H1 (cell line): ENCODE measurements around the gene SSTR5. TPM values are rescaled to one million over a fixed set of nuclear protein-coding genes. Genes with fewer than 3 reads are reported as not detected.

ENCODE experiments used
- CTCF ChIA-PET: fragments of 300-600 bp; sonication (Branson Sonifier 250); formaldehyde crosslinking; loops from one replicate; lab custom pipeline; 2021; ENCODE audit not compliant: partially characterized antibody; lab: Charles Lee
- POLR2A ChIA-PET: fragments of 300-600 bp; sonication (Branson Sonifier 250); formaldehyde crosslinking; loops from one replicate; lab custom pipeline; 2021; ENCODE audit warnings: inconsistent platforms; ENCODE audit not compliant: partially characterized antibody; lab: Charles Lee
- DNase-seq, 2 experiments: peaks; one replicate each; pipeline versions ENCODE4 v3.0.0 to v3.0.0-alpha.2; 2010 to 2022; ENCODE audit warnings: low spot score in 2 of 2, low read depth in 1 of 2, mixed read lengths in 1 of 2
- FAIRE-seq: peaks from 2 replicates; lab custom pipeline; 2011; peaks lifted over from hg19 to GRCh38; lab: Jason Lieb, UNC
- H2AFZ ChIP-seq: 2 replicates; pipeline ENCODE4 v1.8.1; 2012; ENCODE audit warnings: low read length, inconsistent platforms
- H2AK5ac ChIP-seq: 2 replicates; pipeline ENCODE4 v1.6.1; 2013; ENCODE audit warnings: low read depth, low read length
- H2BK120ac ChIP-seq: replicated peaks from 2 replicates; pipeline ENCODE3; 2013; ENCODE audit warnings: low read depth, low read length, inconsistent platforms
- H2BK12ac ChIP-seq: 2 replicates; pipeline ENCODE4 v1.6.1; 2013; ENCODE audit warnings: low read depth, low read length
- H2BK15ac ChIP-seq: 2 replicates; pipeline ENCODE4 v1.6.1; 2013; ENCODE audit warnings: low read length
- H2BK20ac ChIP-seq: 2 replicates; pipeline ENCODE4 v1.6.1; 2013; ENCODE audit warnings: low read length
- H2BK5ac ChIP-seq: 2 replicates; pipeline ENCODE4 v1.6.1; 2013; ENCODE audit warnings: low read depth, low read length
- H3K14ac ChIP-seq: 2 replicates; pipeline ENCODE4 v1.6.1; 2013; ENCODE audit warnings: inconsistent platforms; ENCODE audit not compliant: insufficient read length
- H3K18ac ChIP-seq: 2 replicates; pipeline ENCODE4 v1.6.1; 2013; ENCODE audit warnings: low read length; ENCODE audit errors: extremely low read depth
- H3K23ac ChIP-seq: 2 replicates; pipeline ENCODE4 v1.6.1; 2013; ENCODE audit warnings: inconsistent platforms; ENCODE audit not compliant: insufficient read length
- H3K23me2 ChIP-seq: 2 replicates; pipeline ENCODE4 v1.6.1; 2013; ENCODE audit warnings: low read depth, low read length
- H3K27ac ChIP-seq: 2 replicates; pipeline ENCODE4 v1.6.1; 2011; ENCODE audit warnings: low read depth, low read length, inconsistent platforms
- H3K27me3 ChIP-seq, 4 experiments: replicated peaks in 1 of 4; 1 replicate in 1 of 4; 2 replicates in 3 of 4; pipeline versions ENCODE4 v1.6.1 to v1.8.1; 2011 to 2013; ENCODE audit warnings: low read length in 3 of 4, mild to moderate bottlenecking in 3 of 4, inconsistent platforms in 2 of 4, mixed read lengths in 2 of 4, moderate library complexity in 1 of 4; ENCODE audit not compliant: control insufficient read depth in 3 of 4, insufficient read depth in 3 of 4; ENCODE audit errors: extremely low read depth in 1 of 4
- H3K36me3 ChIP-seq, 4 experiments: 2 replicates each; pipeline versions ENCODE4 v1.6.1 to v1.8.1; 2011 to 2013; ENCODE audit warnings: mild to moderate bottlenecking in 4 of 4, low read length in 3 of 4, moderate library complexity in 2 of 4, control low read depth in 1 of 4, inconsistent platforms in 1 of 4; ENCODE audit not compliant: insufficient read depth in 4 of 4, control insufficient read depth in 2 of 4
- H3K4ac ChIP-seq: replicated peaks from 2 replicates; pipeline ENCODE3; 2013; ENCODE audit warnings: low read length, low read depth, mixed read lengths, inconsistent platforms; ENCODE audit not compliant: insufficient read length
- H3K4me1 ChIP-seq, 4 experiments: replicated peaks in 1 of 4; 1 replicate in 1 of 4; 2 replicates in 3 of 4; pipeline versions ENCODE4 v1.6.1 to v1.8.1; 2011 to 2013; ENCODE audit warnings: low read length in 3 of 4, inconsistent platforms in 2 of 4, mixed read lengths in 1 of 4; ENCODE audit not compliant: insufficient read depth in 4 of 4, control insufficient read depth in 3 of 4
- H3K4me2 ChIP-seq, 2 experiments: 2 replicates each; pipeline versions ENCODE4 v1.6.1 to v1.8.1; 2011 to 2013; ENCODE audit warnings: low read depth in 2 of 2, low read length in 2 of 2, control low read depth in 1 of 2, inconsistent platforms in 1 of 2, mild to moderate bottlenecking in 1 of 2; ENCODE audit not compliant: insufficient read depth in 1 of 2
- H3K4me3 ChIP-seq, 4 experiments: fragments of 200-600, 300-600 bp in 1 of 4; sonication (generic), shearing (Covaris generic), sonication (Bioruptor Twin) in 1 of 4; 2 replicates each; pipeline versions ENCODE4 v1.5.1 to v1.8.1; 2011 to 2016; ENCODE audit warnings: low read length in 4 of 4, low read depth in 3 of 4, control low read depth in 2 of 4, inconsistent platforms in 2 of 4, mild to moderate bottlenecking in 2 of 4, mixed read lengths in 1 of 4, moderate library complexity in 1 of 4; ENCODE audit not compliant: insufficient read depth in 2 of 4; ENCODE audit errors: extremely low read depth in 1 of 4
- H3K56ac ChIP-seq: replicated peaks from 2 replicates; pipeline ENCODE3; 2013; ENCODE audit warnings: low read depth, mild to moderate bottlenecking, mixed read lengths, low read length, inconsistent platforms; ENCODE audit not compliant: insufficient read length
- H3K79me1 ChIP-seq: 2 replicates; pipeline ENCODE4 v1.6.1; 2013; ENCODE audit warnings: low read depth, low read length, control low read depth
- H3K79me2 ChIP-seq, 2 experiments: 2 replicates each; pipeline versions ENCODE4 v1.6.1 to v1.8.1; 2012 to 2013; ENCODE audit warnings: low read length in 2 of 2, mild to moderate bottlenecking in 2 of 2, inconsistent platforms in 1 of 2; ENCODE audit not compliant: insufficient read depth in 2 of 2, control insufficient read depth in 1 of 2
- H3K9ac ChIP-seq, 4 experiments: replicated peaks in 1 of 4; 1 replicate in 1 of 4; 2 replicates in 3 of 4; pipeline versions ENCODE4 v1.6.1 to v1.8.1; 2011 to 2013; ENCODE audit warnings: low read depth in 3 of 4, low read length in 3 of 4, control low read depth in 2 of 4, mild to moderate bottlenecking in 2 of 4, moderate library complexity in 2 of 4, inconsistent platforms in 1 of 4; ENCODE audit errors: extremely low read depth in 1 of 4
- H3K9me3 ChIP-seq, 2 experiments: 2 replicates each; pipeline versions ENCODE4 v1.6.1 to v1.8.1; 2012 to 2013; ENCODE audit warnings: mild to moderate bottlenecking in 2 of 2, moderate library complexity in 2 of 2, control low read depth in 1 of 2, inconsistent platforms in 1 of 2, low read depth in 1 of 2, low read length in 1 of 2, mixed read lengths in 1 of 2; ENCODE audit not compliant: insufficient read depth in 2 of 2
- H4K20me1 ChIP-seq, 2 experiments: replicated peaks in 1 of 2; 2 replicates each; pipeline versions ENCODE3 to v1.8.1; 2011 to 2013; ENCODE audit warnings: inconsistent platforms in 2 of 2, low read length in 2 of 2, mild to moderate bottlenecking in 1 of 2; ENCODE audit not compliant: insufficient read depth in 2 of 2, control insufficient read depth in 1 of 2
- H4K5ac ChIP-seq: 2 replicates; pipeline ENCODE4 v1.6.1; 2013; ENCODE audit warnings: low read length, low read depth, mixed read lengths, inconsistent platforms; ENCODE audit not compliant: insufficient read length
- H4K8ac ChIP-seq: 2 replicates; pipeline ENCODE4 v1.8.0; 2013; ENCODE audit warnings: mild to moderate bottlenecking, moderate library complexity, low read length, inconsistent platforms; ENCODE audit not compliant: insufficient read depth; ENCODE audit errors: extremely low read depth
- H4K91ac ChIP-seq: replicated peaks from 2 replicates; pipeline ENCODE3; 2013; ENCODE audit warnings: low read length, mixed read lengths, inconsistent platforms; ENCODE audit not compliant: insufficient read length
- POLR2A ChIP-seq, 2 experiments: IDR thresholded peaks; 1 replicate in 1 of 2; 2 replicates in 1 of 2; pipeline ENCODE4 v1.6.1; 2011; ENCODE audit warnings: low read depth in 2 of 2, low read length in 2 of 2, mild to moderate bottlenecking in 2 of 2; ENCODE audit errors: control extremely low read depth in 1 of 2
- RBBP5 ChIP-seq: IDR thresholded peaks from 2 replicates; pipeline ENCODE4 v1.7.1; 2012; ENCODE audit warnings: low read depth, mild to moderate bottlenecking, inconsistent platforms, low read length, moderate library complexity, borderline replicate concordance
- TEAD4 ChIP-seq: IDR thresholded peaks from 2 replicates; pipeline ENCODE4 v1.6.1; 2012; ENCODE audit warnings: low read depth, low read length, inconsistent platforms, mixed read lengths
- WGBS, 2 experiments: shearing (Covaris generic) in 1 of 2; methylation state at CpG; one replicate each; pipeline versions ENCODE4 v1.1.6 to v1.1.7; 2013 to 2015; ENCODE audit warnings: low lambda C conversion rate in 2 of 2, mixed read lengths in 2 of 2, inconsistent platforms in 1 of 2, low coverage in 1 of 2, missing lambda C conversion rate in 1 of 2; ENCODE audit not compliant: insufficient replicate concordance in 2 of 2, insufficient coverage in 1 of 2, insufficient read length in 1 of 2; ENCODE audit errors: extremely low coverage in 1 of 2, missing lambda C conversion rate in 1 of 2; 5-methylcytosine and 5-hydroxymethylcytosine counted together
- polyA plus RNA-seq, 7 experiments: library from polyadenylated mRNA; depleted of rRNA in 3 of 7; stranded (reverse) in 5 of 7; unstranded in 2 of 7; fragments of >200 nt in 5 of 7; fragments of 200-250 nt in 2 of 7; gene quantifications; 1 replicate in 5 of 7; 2 replicates in 1 of 7; 4 replicates in 1 of 7; pipeline versions ENCODE4 v1.2.1 to v1.2.3, GENCODE V29; 2011 to 2013; ENCODE audit warnings: missing spikeins in 2 of 7, mixed read lengths in 2 of 7
- total RNA-seq: library from RNA; stranded (reverse); fragmentation: NEBNext Ultra II Directional; extraction: Animal tissue kit (Norgen Biotek cat#: 25700); gene quantifications from 2 replicates; pipeline ENCODE4 v1.2.1, GENCODE V29; 2021
- TF ChIP-seq, protein P1 (sequence below): IDR thresholded peaks from 2 replicates; pipeline ENCODE4 v1.6.1; 2012; ENCODE audit warnings: inconsistent platforms

Gene SSTR5
- total and polyA plus RNA-seq, 2 of the 8 experiments (the other 6 are each of a cell fraction or from before 2014, with no cell fraction given): 0.56 to 0.60 TPM

GRCh38 chr16:1026784-1027500 lies 45.6 kb upstream of the SSTR5 start:
- Histone ChIP-seq H4K5ac (no peak overlapping the region), H3K4me2 (no peak overlapping the region), H3K23me2 (no peaks in the 10 kb centered on the region), H3K79me2 (no peaks in the 10 kb centered on the region), H3K23ac (no peak overlapping the region), H3K14ac (no peak overlapping the region), H3K36me3 (no peaks in the 10 kb centered on the region), H3K4ac (no peak overlapping the region), H2AK5ac (no peak overlapping the region), H2BK120ac (no peak overlapping the region), H2BK15ac (no peak overlapping the region), H3K9me3 (peaks cover 4% of the 10 kb centered on the region in 2 experiments; a peak in 2 of 4 replicates)
- POLR2A ChIA-PET: no interaction called here
- DNase-seq (no peak), FAIRE-seq (no peak)
- no peak for TF ChIP-seq POLR2A (IDR thresholded peaks at IDR 0.05; ENCODE audit: control extremely low read depth in 1 of 2, low read depth in 2 of 2, low read length in 2 of 2)
- TF ChIP-seq, protein P1, sequence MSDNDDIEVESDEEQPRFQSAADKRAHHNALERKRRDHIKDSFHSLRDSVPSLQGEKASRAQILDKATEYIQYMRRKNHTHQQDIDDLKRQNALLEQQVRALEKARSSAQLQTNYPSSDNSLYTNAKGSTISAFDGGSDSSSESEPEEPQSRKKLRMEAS: no peak
- no peak for TF ChIP-seq TEAD4
- TF ChIP-seq RBBP5: no peak
- TF ChIP-seq, all 59 proteins: peak for 0
- Histone ChIP-seq H3K9ac (no peak overlapping the region), H2BK12ac (no peak overlapping the region), H4K20me1 (no peaks in the 10 kb centered on the region), H3K79me1 (no peaks in the 10 kb centered on the region), H2BK5ac (no peak overlapping the region), H3K27ac (no peak overlapping the region), H3K56ac (no peak overlapping the region), H3K27me3 (no peaks in the 10 kb centered on the region), H3K4me1 (no peaks in the 10 kb centered on the region; a peak in 1 of 7 replicates), H4K8ac (no peak overlapping the region), H3K4me3 (no peak overlapping the region), H2BK20ac (no peak overlapping the region), H2AFZ (no peak overlapping the region), H3K18ac (no peak overlapping the region), H4K91ac (no peak overlapping the region)
- WGBS, 2 experiments: 91% methylated on average over 27 of the region's 27 CpGs; no CpG with 5 or more reads in 1 of the 2 experiments
- CTCF ChIA-PET: interaction anchor here (0.6 to 1.1 kb wide), 2 partner anchors 174 to 276 kb away, joined by 3 to 4 read pairs; no protein-coding TSS in a partner anchor
